Body of pancreas (tissue), 4 donors: ENCODE data around the gene SPATA31D4. TPM values are rescaled to one million over a fixed set of nuclear protein-coding genes. Genes with fewer than 3 reads are reported as not detected.

Source experiments
- ATAC-seq: fragments of 150-250 bp; one replicate; pipeline ENCODE4 v1.9.1; 2016
- DNase-seq, 4 donors: peaks; one replicate each; pipeline ENCODE4 v3.0.0-alpha.2; 2019
- H3K27ac ChIP-seq, 4 donors: fragments of 200-600 bp; sonication (generic); 1 replicate in 3 of 4; 2 replicates in 1 of 4; pipeline versions ENCODE4 v1.5.1 to v1.6.1; 2016 to 2019; ENCODE audit warnings: mild to moderate bottlenecking in 1 of 4, mixed read lengths in 1 of 4, moderate library complexity in 1 of 4
- H3K27me3 ChIP-seq, 2 donors: fragments of 200-600 bp; sonication (generic); one replicate each; pipeline ENCODE4 v1.6.0; 2016; ENCODE audit warnings: mild to moderate bottlenecking in 1 of 2
- H3K36me3 ChIP-seq, 2 donors: fragments of 200-600 bp; sonication (generic); replicated peaks in 1 of 2; 2 replicates each; pipeline ENCODE4 v1.5.1; 2016; ENCODE audit warnings: low read depth in 2 of 2; ENCODE audit not compliant: insufficient read depth in 1 of 2
- H3K4me1 ChIP-seq: fragments of 200-600 bp; sonication (generic); one replicate; pipeline ENCODE4 v1.6.0; 2016
- H3K4me3 ChIP-seq, 2 donors: fragments of 200-600 bp; sonication (generic); 1 replicate in 1 of 2; 2 replicates in 1 of 2; pipeline ENCODE4 v1.5.1; 2016 to 2019
- H3K9me3 ChIP-seq, 3 donors: fragments of 200-600 bp; sonication (generic); 1 replicate in 2 of 3; 2 replicates in 1 of 3; pipeline ENCODE4 v1.5.1; 2016
- POLR2A ChIP-seq, 3 donors: fragments of 450-650 bp; IDR thresholded peaks; one replicate each; pipeline ENCODE4 v1.6.1; 2016; ENCODE audit warnings: antibody characterized with exemption in 3 of 3, mild to moderate bottlenecking in 2 of 3
- WGBS, 2 donors: methylation state at CpG; one replicate each; pipeline ENCODE4 v1.1.5; 2017; 5-methylcytosine and 5-hydroxymethylcytosine counted together
- intact Hi-C: fragments of 100-400 bp; cut with DNase I; formaldehyde crosslinking; loops from one replicate; pipeline ENCODE4 v1.15.1; 2023
- total RNA-seq, 2 donors: library from RNA; depleted of rRNA; stranded (reverse); fragments of >200 nt; gene quantifications; one replicate each; pipeline ENCODE4 v1.1.0, GENCODE V29; 2016
- TF ChIP-seq, protein P1 (sequence below), 7 experiments: fragments of 450-650 bp in 4 of 7; fragments of 200-600 bp in 3 of 7; sonication (generic) in 3 of 7; IDR thresholded peaks; one replicate each; pipeline ENCODE4 v1.5.1; 2016 to 2019; ENCODE audit warnings: antibody characterized with exemption in 7 of 7

The SPATA31D4 gene
- total RNA-seq, 2 donors from 2014 or later, result not detected

DNA sequence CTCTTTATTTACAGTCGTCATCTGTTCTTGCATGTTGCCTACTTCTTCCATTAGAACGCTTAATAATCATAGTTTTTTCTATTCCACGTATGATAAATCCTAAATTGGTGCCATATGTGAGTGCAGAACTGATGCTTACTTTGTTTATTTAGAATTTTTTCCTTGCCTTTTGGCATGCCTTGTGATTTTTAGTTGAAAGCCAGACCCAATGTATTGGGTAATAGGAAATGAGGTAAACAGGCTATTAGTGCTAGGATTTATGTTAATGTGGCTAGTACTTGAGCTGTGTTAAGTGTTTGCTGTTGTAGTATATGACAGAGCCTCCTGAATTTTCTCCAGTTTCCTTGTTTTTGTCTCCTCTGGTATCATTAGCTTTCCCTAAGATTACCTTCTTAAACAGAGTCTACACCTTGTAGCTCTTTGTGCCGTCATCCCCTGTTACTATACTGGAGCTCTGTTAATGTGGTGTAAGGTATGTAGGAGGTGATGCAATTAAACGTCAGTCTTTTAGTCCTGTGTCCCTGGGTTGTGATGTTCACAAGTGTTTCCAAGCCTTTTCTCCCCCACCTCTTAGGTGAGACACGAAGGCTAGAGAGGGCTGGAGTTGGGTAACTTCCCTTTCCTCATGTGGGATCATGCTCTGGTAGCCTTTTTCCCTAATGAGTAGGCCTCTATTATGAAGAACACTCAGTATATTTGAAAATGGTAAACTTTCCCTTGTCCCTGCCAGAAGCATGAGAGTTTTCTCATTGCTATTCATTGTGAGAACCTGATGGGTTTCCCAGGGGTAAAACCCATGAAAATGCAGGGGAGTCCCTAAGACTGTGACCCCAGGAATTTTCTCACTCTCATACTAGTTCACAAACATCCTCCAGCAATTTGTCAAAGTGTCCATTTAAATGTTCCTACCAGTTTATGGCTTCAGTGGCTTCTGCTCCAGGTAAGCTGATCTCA, 36.3 kb downstream of the SPATA31D4 start:
- WGBS, 2 donors, result 52 to 64% methylated on average over 6 of the region's 6 CpGs
- H3K4me1 ChIP-seq, result no peaks in the 10 kb centered on the region
- no peaks in the 10 kb centered on the region for H3K36me3 ChIP-seq
- H3K27ac ChIP-seq, result no peak overlapping the region
- H3K9me3 ChIP-seq, result no peaks in the 10 kb centered on the region
- no peaks in the 10 kb centered on the region for H3K27me3 ChIP-seq
- intact Hi-C loops, result no loop called here
- ATAC-seq, result no peak
- TF ChIP-seq POLR2A (IDR thresholded peaks at IDR 0.05), result no peak
- TF ChIP-seq, protein P1, sequence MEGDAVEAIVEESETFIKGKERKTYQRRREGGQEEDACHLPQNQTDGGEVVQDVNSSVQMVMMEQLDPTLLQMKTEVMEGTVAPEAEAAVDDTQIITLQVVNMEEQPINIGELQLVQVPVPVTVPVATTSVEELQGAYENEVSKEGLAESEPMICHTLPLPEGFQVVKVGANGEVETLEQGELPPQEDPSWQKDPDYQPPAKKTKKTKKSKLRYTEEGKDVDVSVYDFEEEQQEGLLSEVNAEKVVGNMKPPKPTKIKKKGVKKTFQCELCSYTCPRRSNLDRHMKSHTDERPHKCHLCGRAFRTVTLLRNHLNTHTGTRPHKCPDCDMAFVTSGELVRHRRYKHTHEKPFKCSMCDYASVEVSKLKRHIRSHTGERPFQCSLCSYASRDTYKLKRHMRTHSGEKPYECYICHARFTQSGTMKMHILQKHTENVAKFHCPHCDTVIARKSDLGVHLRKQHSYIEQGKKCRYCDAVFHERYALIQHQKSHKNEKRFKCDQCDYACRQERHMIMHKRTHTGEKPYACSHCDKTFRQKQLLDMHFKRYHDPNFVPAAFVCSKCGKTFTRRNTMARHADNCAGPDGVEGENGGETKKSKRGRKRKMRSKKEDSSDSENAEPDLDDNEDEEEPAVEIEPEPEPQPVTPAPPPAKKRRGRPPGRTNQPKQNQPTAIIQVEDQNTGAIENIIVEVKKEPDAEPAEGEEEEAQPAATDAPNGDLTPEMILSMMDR (IDR thresholded peaks at IDR 0.05), result no peak
- no peak for DNase-seq
- no peak overlapping the region for H3K4me3 ChIP-seq

DNA sequence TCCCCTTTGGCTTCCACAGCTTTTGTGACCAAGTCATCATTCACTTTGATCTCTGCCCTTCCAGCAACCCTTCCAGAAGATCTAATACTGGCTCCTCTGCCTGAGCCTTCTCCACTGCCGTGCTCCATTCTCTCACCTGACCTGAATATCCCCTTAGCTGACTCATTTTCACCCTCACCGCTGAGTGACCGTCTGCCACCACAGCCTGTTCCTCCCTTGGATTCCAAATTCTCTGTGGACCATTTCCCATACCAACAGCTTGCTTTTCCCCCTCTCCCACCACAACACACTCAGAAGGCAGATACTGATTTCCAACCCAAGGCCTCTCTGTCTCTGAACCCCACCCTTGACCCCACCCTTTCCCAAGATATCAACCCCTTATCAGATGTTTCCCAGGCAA, 39.8 kb downstream of the SPATA31D4 start:
- TF ChIP-seq POLR2A (IDR thresholded peaks at IDR 0.05), result no peak
- TF ChIP-seq, protein P1 (IDR thresholded peaks at IDR 0.05), result no peak
- Histone ChIP-seq H3K36me3 (no peaks in the 10 kb centered on the region), H3K27me3 (no peaks in the 10 kb centered on the region), H3K4me3 (no peak overlapping the region), H3K9me3 (no peaks in the 10 kb centered on the region), H3K27ac (no peak overlapping the region), H3K4me1 (no peaks in the 10 kb centered on the region)
- 74 to 90% methylated on average over 3 of the region's 3 CpGs for WGBS, 2 donors
- intact Hi-C loops, result no loop called here
- ATAC-seq (no peak), DNase-seq (no peak)

DNA sequence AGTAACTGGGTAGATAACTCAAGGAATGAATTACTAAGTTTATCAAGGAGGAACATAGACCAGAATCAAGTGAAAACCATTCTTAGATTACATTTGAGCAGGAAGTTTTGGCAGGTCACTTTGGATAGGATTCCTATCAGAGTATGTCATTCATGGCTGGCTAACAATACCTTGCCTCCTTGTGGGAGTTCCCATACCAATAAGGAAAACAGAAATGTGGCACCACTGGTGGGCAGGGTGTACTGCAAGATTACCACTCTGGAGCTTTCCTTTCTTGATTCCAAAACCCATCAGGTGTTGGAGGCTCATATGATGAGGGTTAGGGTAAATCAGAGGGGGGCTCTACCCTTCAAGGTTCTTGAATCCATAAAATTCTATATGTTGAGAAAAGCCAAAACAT, 41.7 kb downstream of the SPATA31D4 start:
- DNase-seq (no peak), ATAC-seq (no peak)
- TF ChIP-seq, protein P1 (IDR thresholded peaks at IDR 0.05), result no peak
- no peaks in the 10 kb centered on the region for H3K9me3 ChIP-seq
- intact Hi-C loops, result no loop called here
- H3K4me1 ChIP-seq, result no peaks in the 10 kb centered on the region
- no peak overlapping the region for H3K27ac ChIP-seq
- no peaks in the 10 kb centered on the region for H3K27me3 ChIP-seq
- no peaks in the 10 kb centered on the region for H3K36me3 ChIP-seq
- H3K4me3 ChIP-seq, result no peak overlapping the region

DNA sequence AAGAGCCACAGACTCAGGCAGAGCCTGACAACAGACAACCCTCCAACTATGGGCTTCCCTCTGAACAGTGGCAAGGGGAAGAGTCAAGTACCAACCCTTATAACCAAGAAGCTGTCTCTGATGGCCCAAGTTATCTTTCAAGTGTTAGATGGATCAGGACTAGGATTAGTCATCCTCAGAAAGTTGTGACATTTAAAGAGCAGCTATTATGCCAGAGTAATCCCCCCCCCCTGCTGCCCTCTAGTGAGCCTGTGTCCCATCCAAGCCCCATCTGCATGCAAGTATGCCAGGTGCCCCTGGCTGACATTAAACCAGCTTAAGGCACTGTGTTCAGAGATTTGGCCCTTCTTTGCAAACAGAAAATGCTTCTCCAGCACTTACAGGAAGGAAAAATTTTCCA, 43.5 kb downstream of the SPATA31D4 start:
- no peak overlapping the region for H3K4me3 ChIP-seq
- ATAC-seq (no peak), DNase-seq (no peak)
- no peaks in the 10 kb centered on the region for H3K36me3 ChIP-seq
- no peaks in the 10 kb centered on the region for H3K4me1 ChIP-seq
- no peak for TF ChIP-seq POLR2A (IDR thresholded peaks at IDR 0.05)
- TF ChIP-seq, protein P1 (IDR thresholded peaks at IDR 0.05), result no peak
- H3K27ac ChIP-seq, result no peak overlapping the region
- H3K27me3 ChIP-seq, result no peaks in the 10 kb centered on the region
- intact Hi-C loops, result no loop called here
- no peaks in the 10 kb centered on the region for H3K9me3 ChIP-seq

DNA sequence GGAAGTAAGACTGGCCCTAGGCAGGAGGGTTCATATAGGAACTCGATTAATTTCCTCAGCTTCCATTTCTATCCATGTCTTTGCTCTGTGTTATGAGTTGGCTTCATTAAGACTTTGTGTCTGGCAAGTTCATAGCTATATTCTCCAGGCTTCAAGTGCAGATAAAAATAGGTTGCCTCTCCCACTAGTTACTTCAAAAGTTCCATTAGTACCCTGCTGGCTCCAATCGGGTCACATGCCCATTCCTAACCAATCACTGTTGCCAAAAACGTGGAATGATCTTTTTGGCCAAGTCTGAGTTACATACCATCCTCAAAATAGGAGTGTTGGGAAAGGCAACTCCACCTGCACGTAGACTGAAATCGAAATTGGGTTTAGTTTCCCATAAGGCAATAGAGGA, 46.5 kb downstream of the SPATA31D4 start:
- ATAC-seq, result no peak

More for the DNA sequence above, 46.5 kb downstream of the SPATA31D4 start:
- no peak for DNase-seq
- H3K4me1 ChIP-seq, result no peaks in the 10 kb centered on the region
- WGBS, 2 donors, result 53 to 60% methylated on average over 5 of the region's 5 CpGs
- H3K27me3 ChIP-seq, result no peaks in the 10 kb centered on the region
- no peaks in the 10 kb centered on the region for H3K36me3 ChIP-seq
- H3K4me3 ChIP-seq, result no peak overlapping the region
- TF ChIP-seq, protein P1 (IDR thresholded peaks at IDR 0.05), result no peak
- TF ChIP-seq POLR2A (IDR thresholded peaks at IDR 0.05), result no peak
- no peak overlapping the region for H3K27ac ChIP-seq
- H3K9me3 ChIP-seq, result no peaks in the 10 kb centered on the region
- intact Hi-C loops, result no loop called here
